WI38 (cell line): ENCODE results near the gene OR14I1.

ENCODE experiments used
- H3K4me3 ChIP-seq: 2 replicates; pipeline ENCODE4 v1.5.1; 2011; ENCODE audit warnings: low read depth, mild to moderate bottlenecking, control low read depth, low read length
- CTCF ChIP-seq: IDR thresholded peaks from 2 replicates; pipeline ENCODE4 v1.5.1; 2012; ENCODE audit warnings: low read depth, mild to moderate bottlenecking, control low read depth, low read length

The OR14I1 gene

GRCh38 chr1:248703674-248704073, 1.1 kb upstream of the OR14I1 start:
- no peak for TF ChIP-seq CTCF

GRCh38 chr1:248699099-248699498, 3.5 kb downstream of the OR14I1 start:
- TF ChIP-seq CTCF, result no peak
- H3K4me3 ChIP-seq, result no peak overlapping the region

More at GRCh38 chr1:248703674-248704073, 1.1 kb upstream of the OR14I1 start:
- H3K4me3 ChIP-seq, result no peak overlapping the region

- no peak overlapping the region for H3K4me3 ChIP-seq
- no peak for TF ChIP-seq CTCF
Observed at GRCh38 chr1:248697907-248698306, 4.7 kb downstream of the OR14I1 start.

GRCh38 chr1:248696774-248697173, 5.8 kb downstream of the OR14I1 start:
- no peak overlapping the region for H3K4me3 ChIP-seq
- TF ChIP-seq CTCF, result no peak

- TF ChIP-seq CTCF, result no peak
- no peak overlapping the region for H3K4me3 ChIP-seq
Observed at GRCh38 chr1:248696261-248696660, 6.3 kb downstream of the OR14I1 start.

GRCh38 chr1:248695451-248696132, 7.0 kb downstream of the OR14I1 start:
- TF ChIP-seq CTCF, result no peak
- H3K4me3 ChIP-seq, result no peak overlapping the region

GRCh38 chr1:248691567-248692155, 10.9 kb downstream of the OR14I1 start:
- no peak for TF ChIP-seq CTCF
- H3K4me3 ChIP-seq, result no peak overlapping the region
